Measurements from ENCODE around the gene MSX1.

GRCh38 chr4:4810778-4811177, 48.7 kb upstream of the MSX1 start:
- TF ChIP-seq CTCF (conservative IDR thresholded peaks at IDR 0.05; ENCODE audit: low read depth, low read length) (no peak), EZH2 (IDR thresholded peaks at IDR 0.05; ENCODE audit: borderline replicate concordance, low read depth, low read length, poor library complexity, severe bottlenecking) (no peak)
